ENCODE measurements around the gene CORO6. TPM values are rescaled to one million over a fixed set of nuclear protein-coding genes. Genes with fewer than 3 reads are reported as not detected.

CORO6 gene
- total RNA-seq, 1 experiment from 2014 or later = 2.8 TPM

- Mint-ChIP-seq H3K27ac (ENCODE audit: unreplicated experiment) (peak overlapping the region; percentile 28), H3K9me3 (ENCODE audit: unreplicated experiment) (peaks cover 10% of the 10 kb centered on the region)
- DNase-seq = peak in 1 of 2 experiments; percentile 16
These were observed 40.4 kb upstream of the CORO6 start for GRCh38 chr17:29663155-29663554.

GRCh38 chr17:29661213-29661612 lies 38.5 kb upstream of the CORO6 start:
- POLR2A ChIA-PET = no interaction called here
- peaks cover 22% of the 10 kb centered on the region for H3K36me3 Mint-ChIP-seq (ENCODE audit: insufficient read depth, unreplicated experiment)
- no peaks in the 10 kb centered on the region for H3K27me3 ChIP-seq (replicated peaks; ENCODE audit: control insufficient read depth, insufficient read depth, low read length)
- no peak for TF ChIP-seq CTCF (IDR thresholded peaks at IDR 0.05; ENCODE audit: insufficient read depth in 1 of 2, low read depth in 1 of 2, low read length in 1 of 2, severe bottlenecking in 1 of 2, unreplicated experiment in 1 of 2)
- CTCF ChIA-PET = no interaction called here
- H3K9me3 ChIP-seq = no peaks in the 10 kb centered on the region
- H3K27me3 Mint-ChIP-seq (ENCODE audit: insufficient read depth, unreplicated experiment) = no peaks in the 10 kb centered on the region
- H3K36me3 ChIP-seq (ENCODE audit: control insufficient read depth, insufficient read depth, low read length) = no peaks in the 10 kb centered on the region; the same call in 1 of the 2 replicates
- H3K4me1 Mint-ChIP-seq (ENCODE audit: low read depth, unreplicated experiment) = peaks cover 14% of the 10 kb centered on the region
- H3K4me1 ChIP-seq = peaks cover 23% of the 10 kb centered on the region
- no peak overlapping the region for H3K4me3 ChIP-seq (ENCODE audit: low read depth, low read length)
- no peak overlapping the region for H3K4me3 Mint-ChIP-seq (ENCODE audit: unreplicated experiment)
- H3K9me3 Mint-ChIP-seq (ENCODE audit: unreplicated experiment) = peaks cover 10% of the 10 kb centered on the region
- DNase-seq = no peak
- BruUV-seq (replicated peaks) = no TSS peak
- no peak overlapping the region for H3K27ac Mint-ChIP-seq (ENCODE audit: unreplicated experiment)
- intact Hi-C loops (cut with micrococcal nuclease; ENCODE audit: unreplicated experiment) = no loop called here

More at GRCh38 chr17:29663155-29663554, 40.4 kb upstream of the CORO6 start:
- Histone ChIP-seq H3K27me3 (replicated peaks; ENCODE audit: control insufficient read depth, insufficient read depth, low read length) (no peaks in the 10 kb centered on the region), H3K9me3 (no peaks in the 10 kb centered on the region), H3K36me3 (ENCODE audit: control insufficient read depth, insufficient read depth, low read length) (no peaks in the 10 kb centered on the region; the same call in 1 of the 2 replicates), H3K4me3 (ENCODE audit: low read depth, low read length) (no peak overlapping the region), H3K4me1 (peaks cover 23% of the 10 kb centered on the region)
- H3K36me3 Mint-ChIP-seq (ENCODE audit: insufficient read depth, unreplicated experiment) = peaks cover 29% of the 10 kb centered on the region
- intact Hi-C loops (cut with micrococcal nuclease; ENCODE audit: unreplicated experiment) = no loop called here
- no TSS peak for BruUV-seq (replicated peaks)
- no peaks in the 10 kb centered on the region for H3K27me3 Mint-ChIP-seq (ENCODE audit: insufficient read depth, unreplicated experiment)
- peaks cover 22% of the 10 kb centered on the region for H3K4me1 Mint-ChIP-seq (ENCODE audit: low read depth, unreplicated experiment)
- H3K4me3 Mint-ChIP-seq (ENCODE audit: unreplicated experiment) = no peak overlapping the region
- TF ChIP-seq CTCF (IDR thresholded peaks at IDR 0.05; ENCODE audit: insufficient read depth in 1 of 2, low read depth in 1 of 2, low read length in 1 of 2, severe bottlenecking in 1 of 2, unreplicated experiment in 1 of 2) = no peak
- POLR2A ChIA-PET = no interaction called here
- CTCF ChIA-PET = no interaction called here

GRCh38 chr17:29659155-29659554 lies 36.4 kb upstream of the CORO6 start:
- Mint-ChIP-seq H3K4me3 (ENCODE audit: unreplicated experiment) (no peak overlapping the region), H3K27ac (ENCODE audit: unreplicated experiment) (no peak overlapping the region), H3K9me3 (ENCODE audit: unreplicated experiment) (peaks cover 10% of the 10 kb centered on the region), H3K36me3 (ENCODE audit: insufficient read depth, unreplicated experiment) (peaks cover 16% of the 10 kb centered on the region), H3K4me1 (ENCODE audit: low read depth, unreplicated experiment) (peaks cover 6% of the 10 kb centered on the region), H3K27me3 (ENCODE audit: insufficient read depth, unreplicated experiment) (no peaks in the 10 kb centered on the region)
- intact Hi-C loops (cut with micrococcal nuclease; ENCODE audit: unreplicated experiment) = no loop called here
- no peaks in the 10 kb centered on the region for H3K9me3 ChIP-seq
- H3K4me3 ChIP-seq (ENCODE audit: low read depth, low read length) = no peak overlapping the region
- H3K27me3 ChIP-seq (replicated peaks; ENCODE audit: control insufficient read depth, insufficient read depth, low read length) = no peaks in the 10 kb centered on the region
- no peak for DNase-seq
- POLR2A ChIA-PET = no interaction called here
- no peaks in the 10 kb centered on the region; the same call in 1 of the 2 replicates for H3K36me3 ChIP-seq (ENCODE audit: control insufficient read depth, insufficient read depth, low read length)
- CTCF ChIA-PET = interaction anchor here (1.9 kb wide), 1 partner anchor 20 kb away, joined by 4 read pairs; no protein-coding TSS in a partner anchor
- no TSS peak for BruUV-seq (replicated peaks)
- no peak for TF ChIP-seq CTCF (IDR thresholded peaks at IDR 0.05; ENCODE audit: insufficient read depth in 1 of 2, low read depth in 1 of 2, low read length in 1 of 2, severe bottlenecking in 1 of 2, unreplicated experiment in 1 of 2)
- peaks cover 15% of the 10 kb centered on the region for H3K4me1 ChIP-seq

All from Caco-2 (cell line).